OCI-LY3 (cell line): ENCODE data around the gene PPFIA2.

Source experiments
- CTCF ChIP-seq: fragments of 200-600, 300-600 bp; sonication (generic); IDR thresholded peaks from 2 replicates; pipeline ENCODE4 v1.5.1; 2014; ENCODE audit warnings: antibody characterized with exemption, low read length, low read depth
- EZH2phosphoT487 ChIP-seq: fragments of 200-600 bp; shearing (Covaris generic); IDR thresholded peaks from 2 replicates; pipeline ENCODE4 v1.6.1; 2018; ENCODE audit warnings: antibody characterized with exemption, mixed run types, low read depth

GRCh38 chr12:81212996-81213696 lies 546.0 kb downstream of the PPFIA2 start:
- no peak for TF ChIP-seq CTCF
- no peak for TF ChIP-seq EZH2phosphoT487
